Dermis microvascular lymphatic vessel endothelial cell (primary cell): Measurements from ENCODE around the gene LTO1. TPM values are rescaled to one million over a fixed set of nuclear protein-coding genes. Genes with fewer than 3 reads are reported as not detected.
"Not testable (repeated sequence)": the region's sequence is repeated elsewhere in the genome, so short reads cannot be mapped to it uniquely, and the experiment has no call there.

Experiments
- DNase-seq, 2 donors: peaks; one replicate each; pipeline versions ENCODE4 v3.0.0 to v3.0.0-alpha.2; 2010; ENCODE audit warnings: low read depth in 2 of 2
- total RNA-seq: library from RNA; depleted of rRNA; stranded (reverse); fragments of >200 nt; gene quantifications from 2 replicates; pipeline ENCODE4 v1.2.1, GENCODE V29; 2014

The LTO1 gene
- total RNA-seq, 1 donor from 2014 or later, result 10.1 TPM

DNA sequence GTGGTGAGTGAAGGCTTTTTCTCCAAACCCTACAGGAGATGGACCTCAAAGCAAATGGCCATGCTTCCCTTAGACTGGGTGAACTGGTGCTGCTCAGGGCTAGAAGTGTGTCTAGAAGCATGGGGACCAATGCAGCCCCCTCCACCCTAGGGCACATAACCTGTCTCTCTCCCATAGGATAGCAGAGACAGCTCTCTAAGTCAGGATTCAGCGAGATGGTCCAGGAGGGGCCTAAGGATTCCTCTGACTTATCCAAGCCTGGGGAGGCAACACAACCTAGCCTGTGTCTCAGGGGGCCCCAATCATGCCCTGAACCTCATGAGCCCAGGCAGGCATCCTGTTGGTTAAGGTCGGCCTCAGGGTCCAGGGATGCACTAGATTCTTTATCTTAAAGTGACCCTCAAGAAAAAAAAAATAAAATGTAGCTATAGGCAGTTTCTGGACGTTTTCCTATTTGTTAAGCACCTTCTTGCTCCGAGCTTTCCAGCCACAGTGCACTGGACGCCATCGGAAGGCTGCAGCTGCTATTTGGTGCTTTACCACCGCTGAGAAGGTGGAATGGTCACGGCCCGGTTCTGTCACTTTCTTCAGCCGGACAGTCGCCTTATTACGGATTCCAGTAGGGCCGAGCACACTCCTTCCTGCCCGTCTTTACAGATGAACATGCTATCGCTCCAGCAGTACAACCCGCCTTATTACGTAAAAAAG, 39.2 kb downstream of the LTO1 start:
- no peak for DNase-seq

DNA sequence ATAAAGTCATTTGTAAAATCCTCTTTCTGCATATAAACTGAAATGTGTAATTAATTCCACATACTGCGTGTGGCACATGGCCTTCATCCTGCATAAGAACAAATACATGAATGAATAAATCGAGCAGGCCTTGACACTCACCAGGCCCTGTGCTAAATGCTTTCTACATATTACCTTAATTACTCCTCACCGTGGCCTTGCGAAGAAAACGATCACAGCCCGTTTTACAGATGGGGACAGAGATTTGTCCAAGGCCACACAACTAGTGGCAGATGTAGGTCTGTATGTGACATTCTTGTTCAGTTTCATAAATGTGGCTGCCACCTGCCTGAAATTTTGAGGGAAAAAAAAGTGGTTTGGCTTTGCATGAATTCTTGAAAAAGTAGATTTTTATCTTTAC, 40.0 kb downstream of the LTO1 start:
- no peak for DNase-seq

DNA sequence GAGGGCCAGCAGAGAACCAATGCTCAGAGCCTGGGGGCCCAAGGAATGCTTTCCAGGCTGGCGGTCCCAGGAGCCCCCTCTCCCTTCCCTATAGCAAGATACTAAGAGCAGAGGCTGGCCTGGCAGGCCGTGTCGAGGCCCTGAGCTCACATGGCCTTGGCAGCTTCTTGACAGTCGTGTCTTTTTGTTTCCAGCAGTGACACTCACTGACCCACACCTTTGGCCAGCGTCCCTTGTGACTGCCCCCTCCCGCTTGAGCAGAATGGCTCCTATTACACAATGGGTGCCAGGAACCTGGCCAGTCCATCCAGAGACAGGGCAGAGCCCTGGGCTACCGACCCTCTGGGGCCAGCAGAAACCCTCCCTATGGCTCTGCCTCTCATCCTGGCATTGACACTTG, 40.6 kb downstream of the LTO1 start:
- DNase-seq, result no peak

DNA sequence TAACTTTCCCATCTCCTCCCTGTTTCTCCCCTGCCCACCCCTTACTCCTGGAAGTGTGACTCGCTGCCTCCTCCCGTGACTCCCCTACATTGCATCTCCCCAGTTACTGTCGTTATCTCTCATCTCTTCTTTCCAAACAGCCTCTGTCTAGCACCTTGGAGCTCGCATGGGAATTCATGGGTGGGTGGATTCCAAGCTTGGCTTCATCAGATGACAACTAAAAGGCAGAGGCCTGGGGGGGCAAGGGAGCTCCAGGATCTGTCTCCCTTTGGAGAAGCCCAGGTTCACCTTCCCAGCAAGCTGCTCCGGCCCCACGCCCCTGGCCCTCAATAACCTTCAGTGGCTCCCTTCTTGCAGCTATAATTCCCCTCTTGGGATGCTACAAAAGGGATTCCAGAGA, 41.1 kb downstream of the LTO1 start:
- DNase-seq, result no peak

DNA sequence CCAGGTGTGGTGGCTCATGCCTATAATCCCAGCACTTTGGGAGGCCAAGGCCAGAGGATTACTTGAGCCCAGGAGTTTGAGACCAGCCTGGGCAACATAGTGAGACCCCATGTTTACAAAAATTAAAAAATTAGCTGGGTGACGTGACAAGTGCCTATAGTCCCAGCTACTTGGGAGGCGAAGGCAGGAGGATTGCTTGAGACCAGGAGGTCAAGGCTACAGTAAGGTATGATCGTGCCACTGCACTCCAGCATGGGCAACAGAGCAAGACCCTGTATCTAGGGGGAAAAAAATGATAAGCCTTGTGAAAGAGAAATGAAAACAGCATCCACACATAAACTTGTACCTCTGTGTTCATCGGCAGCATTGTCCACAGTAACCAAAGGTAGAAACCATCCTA, 42.3 kb downstream of the LTO1 start:
- DNase-seq, result no peak

DNA sequence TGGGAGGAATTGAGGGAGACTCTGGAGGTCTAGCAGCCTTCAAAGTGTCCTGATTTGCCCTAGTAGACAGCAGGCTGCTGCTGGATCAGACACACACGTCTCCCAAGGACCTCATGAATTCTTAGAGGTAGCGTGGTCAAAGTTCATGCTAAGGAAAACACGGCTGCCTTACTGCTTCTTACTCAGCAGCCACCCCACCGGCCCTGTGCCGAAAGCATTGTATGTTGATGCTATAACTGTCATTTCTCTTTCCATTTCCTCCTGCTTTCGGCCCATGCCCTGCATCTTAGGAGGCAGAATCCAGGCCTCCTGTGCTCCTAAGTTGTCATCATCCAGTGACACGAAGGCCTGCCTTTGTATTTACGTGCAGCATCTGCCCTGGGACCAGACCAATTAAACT, 44.7 kb downstream of the LTO1 start:
- no peak for DNase-seq

DNA sequence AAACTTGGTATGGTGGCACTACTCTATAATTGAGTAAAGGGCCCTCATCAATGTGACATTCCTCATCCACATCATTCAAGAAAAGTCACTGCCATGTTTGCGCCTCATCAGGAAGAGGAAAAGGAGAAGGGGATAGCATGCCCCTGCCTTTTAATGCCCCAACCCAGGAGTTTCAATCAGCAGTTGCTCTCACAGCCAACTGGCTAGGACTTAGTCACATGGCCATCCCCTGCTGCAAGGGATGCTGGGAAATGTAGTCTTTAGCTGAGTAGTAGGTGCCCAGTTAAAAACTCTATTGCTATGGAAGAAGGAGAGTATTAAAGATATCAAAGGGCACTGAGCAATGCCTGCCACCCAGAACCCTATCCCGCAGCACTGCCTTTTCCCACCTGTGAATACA, 45.1 kb downstream of the LTO1 start:
- peak in 1 of 2 donors; percentile 53 for DNase-seq

DNA sequence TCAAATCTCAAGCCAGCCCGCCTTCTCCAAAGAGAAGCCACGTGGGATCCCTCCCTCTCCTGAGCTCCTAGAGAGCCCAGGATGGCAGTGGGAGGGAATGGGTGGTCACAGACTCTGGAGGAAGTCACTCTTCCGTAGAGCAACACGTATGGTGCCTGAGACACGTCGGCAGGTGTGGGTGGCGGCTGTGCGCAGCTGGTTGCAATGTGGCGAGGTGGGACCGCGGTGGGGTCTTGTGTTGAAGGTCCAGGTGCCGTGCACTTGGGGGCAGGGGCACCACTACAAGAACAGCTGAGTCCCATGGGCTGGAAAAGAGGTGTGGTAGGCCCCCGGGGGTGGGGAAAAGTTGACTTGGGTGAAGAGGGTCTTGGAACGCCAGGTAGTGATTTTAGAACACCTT, 47.6 kb downstream of the LTO1 start:
- DNase-seq, result no peak

DNA sequence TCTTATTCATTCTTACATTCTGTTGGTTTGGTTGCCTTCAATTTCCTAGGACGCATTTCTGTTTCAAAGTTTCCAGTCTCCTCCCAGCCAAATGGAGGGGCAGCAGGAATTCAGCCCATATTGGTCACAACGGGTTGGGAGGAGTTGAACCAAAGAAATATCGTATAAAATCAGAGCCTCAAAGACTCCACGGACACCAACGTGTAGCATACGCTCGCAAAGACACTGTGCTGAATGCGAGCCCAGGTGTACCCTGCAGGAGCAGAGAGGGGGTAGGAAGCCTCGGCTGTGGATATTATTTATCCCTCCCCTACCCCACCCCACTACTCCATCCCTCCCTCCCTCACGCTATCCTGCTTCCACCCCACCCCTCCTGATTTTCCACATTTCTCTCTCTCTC, 49.7 kb downstream of the LTO1 start:
- no peak for DNase-seq

DNA sequence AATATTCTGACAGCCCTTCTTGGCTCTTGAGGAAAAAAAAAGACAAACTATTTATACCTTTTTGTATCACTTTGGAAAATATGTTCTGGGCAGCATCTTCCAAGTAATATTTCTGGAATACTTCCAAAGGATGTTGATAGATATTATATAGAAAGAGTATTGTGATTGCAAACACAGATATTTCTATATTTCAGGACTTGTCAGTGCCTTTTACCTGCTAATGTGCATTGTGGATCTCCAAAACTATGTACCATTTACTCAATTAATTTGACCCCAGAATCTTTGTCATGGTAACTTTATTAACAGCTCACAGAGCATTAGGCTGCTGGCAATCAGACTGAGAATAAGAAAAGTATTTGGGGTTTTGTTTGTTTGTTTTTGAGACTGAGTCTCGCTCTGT, 50.9 kb downstream of the LTO1 start:
- DNase-seq, result no peak

DNA sequence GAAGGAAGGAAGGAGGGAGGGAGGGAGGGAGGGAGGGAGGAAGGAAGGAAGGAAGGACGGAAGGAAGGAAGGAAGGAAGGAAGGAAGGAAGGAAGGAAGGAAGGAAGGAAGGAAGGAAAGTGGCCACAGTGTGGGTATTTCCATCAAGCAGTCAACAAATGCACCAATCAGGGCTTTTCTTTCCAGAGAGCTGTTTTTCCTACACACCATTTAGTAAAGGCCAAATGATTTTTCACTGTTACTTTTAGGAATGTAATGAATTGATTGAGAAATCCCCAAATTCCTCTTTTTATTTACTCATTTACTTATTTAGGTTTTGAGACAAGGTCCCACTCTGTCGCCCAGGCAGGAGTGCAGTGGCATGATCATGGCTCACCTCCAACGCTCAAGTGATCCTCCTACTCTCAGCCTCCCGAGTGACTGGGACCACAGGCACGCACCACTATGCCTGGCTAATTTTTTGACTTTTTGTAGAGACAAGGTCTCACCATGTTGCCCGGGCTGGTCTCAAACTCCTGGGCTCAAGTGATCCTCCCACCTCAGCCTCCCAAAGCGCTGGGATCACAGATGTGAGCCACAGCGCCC, 53.0 kb downstream of the LTO1 start:
- not testable (repeated sequence) for DNase-seq

DNA sequence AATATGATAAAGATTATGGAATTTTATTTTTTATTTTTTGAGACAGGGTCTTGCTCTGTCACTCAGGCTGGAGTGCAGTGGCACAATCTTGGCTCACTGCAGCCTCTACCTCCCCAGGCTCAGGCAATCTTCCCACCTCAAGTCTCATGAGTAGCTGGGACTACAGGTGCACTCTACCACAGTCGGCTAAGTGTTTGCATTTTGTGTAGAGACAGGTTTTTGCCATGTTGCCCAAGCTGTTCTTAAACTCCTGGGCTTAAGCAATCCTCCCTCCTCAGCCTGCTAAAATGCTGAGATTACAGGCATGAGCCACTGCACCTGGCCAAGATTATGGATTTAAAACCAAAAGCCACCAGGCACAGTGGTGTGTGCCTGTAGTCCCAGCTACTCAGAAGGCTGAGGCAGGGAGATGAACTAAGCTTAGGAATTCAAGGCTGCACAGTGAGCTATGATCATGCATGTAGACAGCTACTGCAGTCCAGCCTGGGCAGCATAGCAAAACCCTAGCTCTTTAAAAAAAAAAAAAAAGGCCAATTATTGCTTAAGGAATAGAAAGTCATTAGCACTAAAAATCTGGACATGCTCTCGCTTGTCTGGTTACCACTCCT, 54.4 kb downstream of the LTO1 start:
- no peak for DNase-seq

DNA sequence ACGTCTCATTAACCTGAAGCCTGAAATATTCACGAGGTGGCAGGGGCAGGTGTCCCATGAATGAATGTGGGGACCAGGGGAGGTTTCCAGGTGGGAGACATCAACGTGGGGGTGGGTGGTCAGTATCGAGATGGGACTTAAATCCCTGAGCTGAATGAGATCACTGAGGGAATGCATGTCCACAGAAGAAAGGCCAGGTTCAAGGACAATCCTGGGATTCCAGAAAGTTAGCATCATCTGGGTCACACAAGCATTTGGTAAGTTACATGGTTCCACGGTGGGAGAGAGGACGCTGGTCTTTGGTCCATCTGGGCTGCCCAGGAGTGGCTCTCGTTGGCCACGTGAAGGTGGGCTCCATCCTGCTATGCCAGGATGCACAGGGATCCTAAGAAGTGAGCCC, 56.9 kb downstream of the LTO1 start:
- DNase-seq, result no peak

DNA sequence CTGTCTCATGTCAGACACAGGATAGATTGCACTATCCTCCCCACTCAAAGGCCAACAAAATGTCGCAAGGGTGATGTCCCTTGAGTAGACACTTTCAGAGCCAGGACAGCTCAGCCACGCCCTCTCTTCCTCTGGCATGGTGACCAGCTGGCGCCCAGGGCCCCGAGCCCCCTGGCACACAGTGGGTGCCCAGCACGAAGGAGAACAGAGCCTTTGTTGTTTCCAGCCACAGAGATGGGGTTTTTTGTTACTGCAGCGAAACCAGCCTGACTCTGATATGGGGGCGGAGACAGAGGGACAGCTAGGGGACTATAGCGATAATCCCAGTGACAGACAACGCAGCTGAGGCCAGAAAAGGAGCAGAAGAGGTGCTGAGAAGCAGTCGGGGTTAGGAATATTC, 57.5 kb downstream of the LTO1 start:
- no peak for DNase-seq

DNA sequence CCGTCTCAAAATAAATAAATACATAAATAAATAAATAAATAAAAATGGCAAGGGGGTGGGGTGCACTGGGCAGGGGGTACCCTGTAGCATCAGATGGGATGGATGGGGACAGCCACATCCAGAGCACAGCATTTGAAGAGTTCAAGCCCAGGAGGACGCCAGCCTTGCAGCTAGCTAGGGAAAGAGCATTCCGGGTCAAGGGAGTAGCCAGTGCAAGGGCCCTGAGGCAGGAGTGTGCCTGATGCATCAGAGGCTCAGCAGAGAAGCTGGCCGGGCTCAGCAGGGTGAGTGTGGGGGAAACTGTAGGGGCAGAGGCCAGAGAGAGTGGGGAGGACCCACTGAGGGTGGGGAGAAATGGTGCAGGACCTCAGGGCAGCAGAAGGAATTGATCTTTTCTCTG, 57.9 kb downstream of the LTO1 start:
- DNase-seq, result no peak

Other genes with a start within 250 kb of the LTO1 start
- gene LINC01488, start 193.7 kb downstream of the LTO1 start, total RNA-seq, result under 0.01 TPM in 1 of 2 replicates, not detected in the other
- gene CCND1, start 34.2 kb downstream of the LTO1 start, total RNA-seq, result 222 and 302 TPM in 2 replicates
- not detected in 2 replicates for gene FGF19, start 28.7 kb upstream of the LTO1 start, total RNA-seq
- gene FGF4, start 100.0 kb upstream of the LTO1 start, total RNA-seq, result not detected in 2 replicates
- gene FGF3, start 144.1 kb upstream of the LTO1 start, total RNA-seq, result not detected in 2 replicates